HepG2 (cell line): Measurements from ENCODE around the gene EIF1. TPM values are rescaled to one million over a fixed set of nuclear protein-coding genes. Genes with fewer than 3 reads are reported as not detected.
A peak's percentile ranks its signal among the peaks of the same experiment; 100 is the strongest.

Experiments used
- ATM ChIP-seq: fragments of 450-650 bp; IDR thresholded peaks from 2 replicates; pipeline ENCODE4 v1.7.1; 2017; ENCODE audit warnings: mild to moderate bottlenecking, borderline replicate concordance
- ELF1 ChIP-seq: sonication (generic); formaldehyde crosslinking; IDR thresholded peaks from 2 replicates; pipeline ENCODE4 v1.4.0; 2020; ENCODE audit warnings: missing genetic modification reagents
- HMGXB3 ChIP-seq: sonication (generic); formaldehyde crosslinking; IDR thresholded peaks from 2 replicates; pipeline ENCODE4 v1.4.0; 2020; ENCODE audit warnings: missing genetic modification reagents, borderline replicate concordance
- IKZF1 ChIP-seq: fragments of 450-650 bp; IDR thresholded peaks from 2 replicates; pipeline ENCODE4 v1.7.1; 2016
- ISL2 ChIP-seq: sonication (generic); formaldehyde crosslinking; IDR thresholded peaks from 2 replicates; pipeline ENCODE4 v1.5.0; 2020; ENCODE audit warnings: missing genetic modification reagents
- JDP2 ChIP-seq: sonication (generic); formaldehyde crosslinking; IDR thresholded peaks from 2 replicates; pipeline ENCODE4 v1.8.1; 2022; ENCODE audit warnings: missing genetic modification reagents, borderline replicate concordance
- JUNB ChIP-seq: sonication (generic); formaldehyde crosslinking; IDR thresholded peaks from 2 replicates; pipeline ENCODE4 v1.8.0; 2022; ENCODE audit warnings: missing genetic modification reagents, mild to moderate bottlenecking, borderline replicate concordance
- KDM6A ChIP-seq: IDR thresholded peaks from 2 replicates; pipeline ENCODE4 v1.6.1; 2016; ENCODE audit warnings: low read depth
- KLF6 ChIP-seq: IDR thresholded peaks from 2 replicates; pipeline ENCODE4 v1.8.0; 2016; ENCODE audit warnings: missing biosample characterization, missing genetic modification reagents
- MXD4 ChIP-seq: IDR thresholded peaks from 2 replicates; pipeline ENCODE4 v1.6.1; 2016; ENCODE audit warnings: mild to moderate bottlenecking, missing biosample characterization, missing genetic modification reagents
- RORA ChIP-seq: sonication (generic); formaldehyde crosslinking; IDR thresholded peaks from 2 replicates; pipeline ENCODE4 v1.5.0; 2020; ENCODE audit warnings: mild to moderate bottlenecking, missing genetic modification reagents, moderate library complexity
- SMAD1 ChIP-seq: sonication (generic); formaldehyde crosslinking; IDR thresholded peaks from 2 replicates; pipeline ENCODE4 v1.4.0; 2020; ENCODE audit warnings: missing genetic modification reagents, low read depth, mild to moderate bottlenecking, borderline replicate concordance
- SP4 ChIP-seq: sonication (generic); formaldehyde crosslinking; IDR thresholded peaks from 2 replicates; pipeline ENCODE4 v1.8.1; 2023; ENCODE audit warnings: mild to moderate bottlenecking, missing genetic modification reagents
- SRY ChIP-seq: sonication (generic); formaldehyde crosslinking; IDR thresholded peaks from 2 replicates; pipeline ENCODE4 v1.8.0; 2022; ENCODE audit warnings: mild to moderate bottlenecking, missing genetic modification reagents
- TBX2 ChIP-seq: sonication (generic); formaldehyde crosslinking; IDR thresholded peaks from 2 replicates; pipeline ENCODE4 v1.5.0; 2020; ENCODE audit warnings: missing genetic modification reagents, mild to moderate bottlenecking, borderline replicate concordance
- ZBTB38 ChIP-seq: sonication (generic); formaldehyde crosslinking; IDR thresholded peaks from 2 replicates; pipeline ENCODE4 v1.5.1; 2020; ENCODE audit warnings: mild to moderate bottlenecking, missing genetic modification reagents
- ZBTB7B ChIP-seq: sonication (generic); formaldehyde crosslinking; IDR thresholded peaks from 2 replicates; pipeline ENCODE4 v1.4.0; 2020; ENCODE audit warnings: missing genetic modification reagents
- ZFP82 ChIP-seq: sonication (generic); formaldehyde crosslinking; IDR thresholded peaks from 2 replicates; pipeline ENCODE4 v1.5.1; 2020; ENCODE audit warnings: mild to moderate bottlenecking, missing genetic modification reagents, borderline replicate concordance
- ZNF251 ChIP-seq: sonication (generic); formaldehyde crosslinking; IDR thresholded peaks from 2 replicates; pipeline ENCODE4 v1.9.0; 2021; ENCODE audit warnings: mild to moderate bottlenecking, missing genetic modification reagents
- ZNF878 ChIP-seq: sonication (generic); formaldehyde crosslinking; IDR thresholded peaks from 2 replicates; pipeline ENCODE4 v1.8.1; 2023; ENCODE audit warnings: mild to moderate bottlenecking, missing genetic modification reagents, moderate library complexity
- ZNF891 ChIP-seq: sonication (generic); formaldehyde crosslinking; IDR thresholded peaks from 2 replicates; pipeline ENCODE4 v1.5.0; 2020; ENCODE audit warnings: mild to moderate bottlenecking, missing genetic modification reagents
- polyA plus RNA-seq, 8 experiments: library from polyadenylated mRNA; depleted of rRNA in 3 of 8; stranded (reverse) in 7 of 8; unstranded in 1 of 8; fragments of >200 nt; fragmentation: Illumina TruSeq in 4 of 8; extraction: Trizol in 4 of 8; gene quantifications; 2 replicates each; pipeline versions ENCODE4 v1.2.1 to v1.2.3, GENCODE V29; 2011 to 2016; ENCODE audit warnings: low read depth in 4 of 8, missing spikeins in 1 of 8, mixed read lengths in 1 of 8; ENCODE audit not compliant: insufficient read depth in 1 of 8
- total RNA-seq, 5 experiments: library from RNA; depleted of rRNA; stranded (reverse); fragments of >200 nt; fragmentation: Illumina TruSeq; extraction: Trizol; gene quantifications; 2 replicates each; pipeline ENCODE4 v1.2.3, GENCODE V29; 2016; ENCODE audit warnings: low read depth in 1 of 5
- TF ChIP-seq, protein P1 (sequence below): sonication (generic); IDR thresholded peaks from 2 replicates; pipeline ENCODE4 v1.6.1; 2016; ENCODE audit warnings: low read depth, borderline replicate concordance
- TF ChIP-seq, protein P2 (sequence below): IDR thresholded peaks from 2 replicates; pipeline ENCODE4 v1.6.1; 2016; ENCODE audit warnings: control low read depth
- TF ChIP-seq, protein P3 (sequence below): sonication (generic); formaldehyde crosslinking; IDR thresholded peaks from 2 replicates; pipeline ENCODE4 v1.8.1; 2023; ENCODE audit warnings: mild to moderate bottlenecking, inconsistent platforms, moderate library complexity, missing genetic modification reagents, borderline replicate concordance

The EIF1 gene
- total and polyA plus RNA-seq, 2 of the 13 experiments (the other 11 are each of a cell fraction or from before 2014, with no cell fraction given), result 147 to 517 TPM

DNA sequence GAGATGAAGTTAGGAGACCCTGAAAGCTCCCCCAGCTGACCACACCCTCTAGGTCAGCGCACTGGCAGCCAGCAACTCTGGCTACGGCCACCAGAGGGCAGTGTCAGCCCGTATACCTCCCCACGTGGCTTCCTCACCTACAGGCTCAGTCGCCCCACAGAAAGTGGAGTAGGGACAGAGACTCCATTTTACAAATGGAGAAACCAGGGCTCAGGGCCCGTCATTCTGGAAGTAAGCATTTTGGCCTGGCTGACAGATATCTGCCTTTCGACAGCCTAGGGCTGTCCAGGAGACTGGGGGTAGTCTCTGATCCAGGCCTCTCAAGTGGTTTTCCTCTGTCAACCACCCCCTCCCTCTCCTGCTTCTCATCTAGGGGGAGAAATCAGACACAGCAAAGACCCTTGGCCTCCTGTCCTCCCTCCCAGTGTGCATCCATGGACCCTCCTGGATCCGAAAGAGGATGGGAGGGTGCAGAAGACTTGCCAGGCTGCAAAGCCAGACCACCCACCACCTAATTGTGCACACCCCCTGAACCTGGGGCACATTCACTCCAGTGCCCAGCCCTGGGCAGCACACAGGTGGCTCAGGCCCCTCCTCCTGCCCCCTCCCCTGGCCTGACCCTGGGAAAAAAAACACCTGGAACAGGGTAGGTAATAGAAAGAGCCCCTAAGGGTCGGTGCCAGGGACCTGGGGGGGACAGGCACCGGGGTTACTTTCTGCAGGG is 49.6 kb downstream of the EIF1 start (continued):
- TF ChIP-seq SRY (no peak), SP4 (CRISPR knock-in tag) (no peak), JUNB (CRISPR knock-in tag) (no peak), ZNF891 (no peak), IKZF1 (no peak), ATM (no peak), TBX2 (CRISPR knock-in tag) (peak; percentile 63), ZNF878 (no peak), RORA (CRISPR knock-in tag) (no peak), ZBTB38 (CRISPR knock-in tag) (peak; percentile 66; the same call in 1 of the 2 replicates), ZFP82 (CRISPR knock-in tag) (no peak), MXD4 (CRISPR knock-in tag) (peak; percentile 64; the same call in 1 of the 2 replicates), ZBTB7B (CRISPR knock-in tag) (no peak), KLF6 (CRISPR knock-in tag) (peak; percentile 78; the same call in 1 of the 2 replicates), JDP2 (CRISPR knock-in tag) (no peak), KDM6A (CRISPR knock-in tag) (no peak), ZNF251 (CRISPR knock-in tag) (no peak), ELF1 (CRISPR knock-in tag) (peak; percentile 42; the same call in 1 of the 2 replicates), ISL2 (peak; percentile 52), SMAD1 (peak; percentile 60; the same call in 1 of the 2 replicates), HMGXB3 (CRISPR knock-in tag) (0 out of 2 replicates have a peak, but pooled peaks have one; percentile 45)
- TF ChIP-seq, protein P1, sequence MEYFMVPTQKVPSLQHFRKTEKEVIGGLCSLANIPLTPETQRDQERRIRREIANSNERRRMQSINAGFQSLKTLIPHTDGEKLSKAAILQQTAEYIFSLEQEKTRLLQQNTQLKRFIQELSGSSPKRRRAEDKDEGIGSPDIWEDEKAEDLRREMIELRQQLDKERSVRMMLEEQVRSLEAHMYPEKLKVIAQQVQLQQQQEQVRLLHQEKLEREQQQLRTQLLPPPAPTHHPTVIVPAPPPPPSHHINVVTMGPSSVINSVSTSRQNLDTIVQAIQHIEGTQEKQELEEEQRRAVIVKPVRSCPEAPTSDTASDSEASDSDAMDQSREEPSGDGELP, result peak; percentile 21; the same call in 1 of the 2 replicates
- TF ChIP-seq, protein P2, sequence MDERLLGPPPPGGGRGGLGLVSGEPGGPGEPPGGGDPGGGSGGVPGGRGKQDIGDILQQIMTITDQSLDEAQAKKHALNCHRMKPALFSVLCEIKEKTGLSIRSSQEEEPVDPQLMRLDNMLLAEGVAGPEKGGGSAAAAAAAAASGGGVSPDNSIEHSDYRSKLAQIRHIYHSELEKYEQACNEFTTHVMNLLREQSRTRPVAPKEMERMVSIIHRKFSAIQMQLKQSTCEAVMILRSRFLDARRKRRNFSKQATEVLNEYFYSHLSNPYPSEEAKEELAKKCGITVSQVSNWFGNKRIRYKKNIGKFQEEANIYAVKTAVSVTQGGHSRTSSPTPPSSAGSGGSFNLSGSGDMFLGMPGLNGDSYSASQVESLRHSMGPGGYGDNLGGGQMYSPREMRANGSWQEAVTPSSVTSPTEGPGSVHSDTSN (CRISPR knock-in tag), result no peak
- TF ChIP-seq, protein P3, sequence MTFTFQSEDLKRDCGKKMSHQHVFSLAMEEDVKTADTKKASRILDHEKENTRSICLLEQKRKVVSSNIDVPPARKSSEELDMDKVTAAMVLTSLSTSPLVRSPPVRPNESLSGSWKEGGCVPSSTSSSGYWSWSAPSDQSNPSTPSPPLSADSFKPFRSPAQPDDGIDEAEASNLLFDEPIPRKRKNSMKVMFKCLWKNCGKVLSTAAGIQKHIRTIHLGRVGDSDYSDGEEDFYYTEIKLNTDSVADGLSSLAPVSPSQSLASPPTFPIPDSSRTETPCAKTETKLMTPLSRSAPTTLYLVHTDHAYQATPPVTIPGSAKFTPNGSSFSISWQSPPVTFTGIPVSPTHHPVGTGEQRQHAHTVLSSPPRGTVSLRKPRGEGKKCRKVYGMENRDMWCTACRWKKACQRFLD (CRISPR knock-in tag), result no peak
